IMR-90 (cell line): ENCODE measurements around the gene GPR65. TPM values are rescaled to one million over a fixed set of nuclear protein-coding genes. Genes with fewer than 3 reads are reported as not detected.

Experiments used
- ATAC-seq: fragments of 200-7000 bp; cut with Tn5 transposase; 2 replicates; pipeline ENCODE4 v1.9.1; 2020; ENCODE audit warnings: low read depth, mild to moderate bottlenecking, moderate library complexity
- BruUV-seq: library from RNA; stranded (reverse); fragments of 400-500 nt; replicated peaks from 2 replicates; lab custom pipeline; 2021; lab: Mats Ljungman, UMichigan
- CTCF ChIA-PET: fragments of 300-600 bp; formaldehyde crosslinking; extraction: SDS; loops from one replicate; lab custom pipeline; 2021; ENCODE audit warnings: antibody characterized with exemption; lab: Yijun Ruan, JAX
- POLR2A ChIA-PET: fragments of 300-600 bp; sonication (Branson Sonifier 250); formaldehyde crosslinking; loops from one replicate; lab custom pipeline; 2022; ENCODE audit warnings: antibody characterized with exemption; ENCODE audit not compliant: unreplicated experiment; lab: Charles Lee
- DNase-seq: peaks from one replicate; pipeline ENCODE4 v3.0.0; 2013
- H2AFZ ChIP-seq: replicated peaks from 2 replicates; pipeline ENCODE3; 2013; ENCODE audit warnings: low read length, mild to moderate bottlenecking; ENCODE audit not compliant: poor library complexity
- H2AK5ac ChIP-seq: 2 replicates; pipeline ENCODE4 v1.6.1; 2013; ENCODE audit warnings: low read depth, low read length, inconsistent platforms
- H2AK9ac ChIP-seq: replicated peaks from 2 replicates; pipeline ENCODE3; 2013; ENCODE audit warnings: mild to moderate bottlenecking, low read depth, low read length, moderate library complexity; ENCODE audit not compliant: poor library complexity
- H2BK120ac ChIP-seq: 2 replicates; pipeline ENCODE4 v1.6.1; 2013; ENCODE audit warnings: low read depth, low read length, inconsistent platforms
- H2BK15ac ChIP-seq: 3 replicates; pipeline ENCODE4 v1.6.1; 2013; ENCODE audit warnings: low read depth, low read length, inconsistent platforms
- H2BK20ac ChIP-seq: 2 replicates; pipeline ENCODE4 v1.6.1; 2013; ENCODE audit warnings: low read depth, mild to moderate bottlenecking, inconsistent platforms, low read length, moderate library complexity
- H2BK5ac ChIP-seq: 2 replicates; pipeline ENCODE4 v1.6.1; 2013; ENCODE audit warnings: mild to moderate bottlenecking, low read depth, low read length, inconsistent platforms; ENCODE audit not compliant: poor library complexity, severe bottlenecking
- H3K14ac ChIP-seq: replicated peaks from 2 replicates; pipeline ENCODE4 v1.6.1; 2013; ENCODE audit warnings: low read depth, low read length, inconsistent platforms
- H3K18ac ChIP-seq: 2 replicates; pipeline ENCODE4 v1.6.1; 2013; ENCODE audit warnings: low read depth, low read length, control low read depth
- H3K23ac ChIP-seq: 2 replicates; pipeline ENCODE4 v1.6.1; 2013; ENCODE audit warnings: low read depth, low read length, inconsistent platforms
- H3K27ac ChIP-seq: 2 replicates; pipeline ENCODE4 v1.5.1; 2013; ENCODE audit warnings: mild to moderate bottlenecking, control low read depth, low read length; ENCODE audit not compliant: insufficient read depth
- H3K27me3 ChIP-seq: 2 replicates; pipeline ENCODE4 v1.6.1; 2013; ENCODE audit warnings: low read length; ENCODE audit not compliant: control insufficient read depth, insufficient read depth
- H3K36me3 ChIP-seq: 2 replicates; pipeline ENCODE4 v1.6.1; 2013; ENCODE audit warnings: low read length, mixed read lengths; ENCODE audit not compliant: control insufficient read depth, insufficient read depth
- H3K4ac ChIP-seq: 2 replicates; pipeline ENCODE4 v1.6.1; 2013; ENCODE audit warnings: low read depth, low read length, inconsistent platforms
- H3K4me1 ChIP-seq: 2 replicates; pipeline ENCODE4 v1.6.1; 2013; ENCODE audit warnings: low read length, mixed read lengths; ENCODE audit not compliant: control insufficient read depth, insufficient read depth
- H3K4me2 ChIP-seq: 2 replicates; pipeline ENCODE4 v1.6.1; 2013; ENCODE audit warnings: low read depth, mild to moderate bottlenecking, control low read depth, low read length, moderate library complexity
- H3K4me3 ChIP-seq: 2 replicates; pipeline ENCODE4 v1.5.1; 2013; ENCODE audit warnings: low read depth, mild to moderate bottlenecking, control low read depth, low read length, moderate library complexity; ENCODE audit not compliant: insufficient read depth
- H3K56ac ChIP-seq: 2 replicates; pipeline ENCODE4 v1.6.1; 2013; ENCODE audit warnings: low read length, inconsistent platforms; ENCODE audit not compliant: insufficient read depth; ENCODE audit errors: extremely low read depth
- H3K79me1 ChIP-seq, 2 experiments: 2 replicates each; pipeline ENCODE4 v1.6.1; 2013; ENCODE audit warnings: low read length in 2 of 2, inconsistent platforms in 1 of 2, low read depth in 1 of 2
- H3K9ac ChIP-seq: 2 replicates; pipeline ENCODE4 v1.6.1; 2013; ENCODE audit warnings: low read depth, low read length, control low read depth
- H3K9me1 ChIP-seq: 2 replicates; pipeline ENCODE4 v1.6.1; 2013; ENCODE audit warnings: low read length, inconsistent platforms; ENCODE audit not compliant: insufficient read depth
- H3K9me3 ChIP-seq: 2 replicates; pipeline ENCODE4 v1.6.1; 2013; ENCODE audit warnings: low read length; ENCODE audit not compliant: control insufficient read depth, insufficient read depth
- H4K20me1 ChIP-seq: 2 replicates; pipeline ENCODE4 v1.6.1; 2013; ENCODE audit warnings: low read length, inconsistent platforms; ENCODE audit not compliant: insufficient read depth
- H4K5ac ChIP-seq: 2 replicates; pipeline ENCODE4 v1.6.1; 2013; ENCODE audit warnings: mild to moderate bottlenecking, low read depth, low read length, control low read depth
- H4K8ac ChIP-seq, 2 experiments: 2 replicates each; pipeline ENCODE4 v1.6.1; 2013; ENCODE audit warnings: low read depth in 2 of 2, low read length in 2 of 2, control low read depth in 1 of 2, inconsistent platforms in 1 of 2
- H4K91ac ChIP-seq: 2 replicates; pipeline ENCODE4 v1.6.1; 2013; ENCODE audit warnings: low read depth, low read length, inconsistent platforms; ENCODE audit not compliant: insufficient read depth
- FOS ChIP-seq: fragments of 150-350 bp; IDR thresholded peaks from 2 replicates; pipeline ENCODE4 v1.6.1; 2016; ENCODE audit warnings: low read depth, low read length
- MAFK ChIP-seq: IDR thresholded peaks from 2 replicates; pipeline ENCODE4 v1.6.1; 2012; ENCODE audit warnings: low read depth, low read length, improper control_type of control experiment
- MAZ ChIP-seq: IDR thresholded peaks from 2 replicates; pipeline ENCODE4 v1.6.1; 2012; ENCODE audit warnings: low read depth, mild to moderate bottlenecking, low read length, improper control_type of control experiment, moderate library complexity, borderline replicate concordance
- MXI1 ChIP-seq: IDR thresholded peaks from 2 replicates; pipeline ENCODE4 v1.6.1; 2012; ENCODE audit warnings: low read depth, mild to moderate bottlenecking, low read length, moderate library complexity, borderline replicate concordance
- NFE2L2 ChIP-seq: fragments of 150-350 bp; IDR thresholded peaks from 2 replicates; pipeline ENCODE4 v1.6.1; 2016; ENCODE audit warnings: low read depth, mild to moderate bottlenecking, low read length
- POLR2A ChIP-seq: IDR thresholded peaks from 2 replicates; pipeline ENCODE4 v1.6.1; 2012; ENCODE audit warnings: mild to moderate bottlenecking, low read depth, low read length
- WGBS, 2 experiments: methylation state at CpG; one replicate each; pipeline versions ENCODE4 v1.1.5 to v1.1.7; 2013; ENCODE audit warnings: missing lambda C conversion rate in 2 of 2; ENCODE audit not compliant: insufficient read length in 1 of 2; ENCODE audit errors: extremely low coverage in 2 of 2; 5-methylcytosine and 5-hydroxymethylcytosine counted together
- dilution Hi-C: fragments of 300-500 bp; cut with HindIII; formaldehyde crosslinking; loops from one replicate; pipeline ENCODE4 v1.14.3; 2018; ENCODE audit warnings: low sequenced_read_pairs; ENCODE audit not compliant: unreplicated experiment
- in situ Hi-C: fragments of 300-500 bp; cut with MboI; formaldehyde crosslinking; loops from 3 replicates; pipeline ENCODE4 v1.14.3; 2019; ENCODE audit warnings: low sequenced_read_pairs, inconsistent platforms, mixed read lengths
- intact Hi-C: fragments of 100-400 bp; cut with micrococcal nuclease; formaldehyde crosslinking; loops from 2 replicates; pipeline ENCODE4 v1.10.0; 2022
- polyA plus RNA-seq, 3 experiments: library from polyadenylated mRNA; depleted of rRNA; stranded (reverse); fragments of >200 nt; gene quantifications; 2 replicates each; pipeline ENCODE4 v1.2.3, GENCODE V29; 2012; ENCODE audit warnings: low replicate concordance in 1 of 3
- total RNA-seq: library from RNA; depleted of rRNA; stranded (reverse); fragments of >200 nt; gene quantifications from 2 replicates; pipeline ENCODE4 v1.2.3, GENCODE V29; 2012
- TF ChIP-seq, protein P1 (sequence below): fragments of 150-350 bp; IDR thresholded peaks from 2 replicates; pipeline ENCODE4 v1.6.1; 2016; ENCODE audit warnings: low read depth, mild to moderate bottlenecking, low read length, moderate library complexity, borderline replicate concordance

Gene GPR65
- total and polyA plus RNA-seq, 2 of the 4 experiments (the other 2 are of a cell fraction): 0.05 to 0.18 TPM

DNA sequence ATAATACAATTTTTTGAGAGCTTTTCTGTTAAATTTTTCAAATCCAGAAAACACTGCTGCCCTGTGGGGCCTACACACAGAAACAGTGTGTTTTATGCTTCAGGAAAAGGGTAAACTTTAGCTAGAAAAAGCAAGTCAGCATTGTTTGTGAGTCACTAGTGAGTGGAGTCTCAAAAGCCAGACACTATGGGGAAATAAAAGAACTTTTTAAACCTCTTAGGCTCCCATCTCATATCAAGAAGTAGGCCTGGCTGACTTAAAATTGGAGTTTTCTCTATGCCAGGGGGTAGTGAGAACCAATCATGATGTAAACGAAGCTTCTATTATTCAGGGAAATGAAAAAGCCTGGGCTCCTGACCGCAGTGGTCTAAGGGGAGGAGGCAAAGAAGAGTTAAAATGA, 12.6 kb downstream of the GPR65 start:
- TF ChIP-seq, protein P1, sequence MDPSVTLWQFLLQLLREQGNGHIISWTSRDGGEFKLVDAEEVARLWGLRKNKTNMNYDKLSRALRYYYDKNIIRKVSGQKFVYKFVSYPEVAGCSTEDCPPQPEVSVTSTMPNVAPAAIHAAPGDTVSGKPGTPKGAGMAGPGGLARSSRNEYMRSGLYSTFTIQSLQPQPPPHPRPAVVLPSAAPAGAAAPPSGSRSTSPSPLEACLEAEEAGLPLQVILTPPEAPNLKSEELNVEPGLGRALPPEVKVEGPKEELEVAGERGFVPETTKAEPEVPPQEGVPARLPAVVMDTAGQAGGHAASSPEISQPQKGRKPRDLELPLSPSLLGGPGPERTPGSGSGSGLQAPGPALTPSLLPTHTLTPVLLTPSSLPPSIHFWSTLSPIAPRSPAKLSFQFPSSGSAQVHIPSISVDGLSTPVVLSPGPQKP: no peak
- TF ChIP-seq MAFK (no peak), MAZ (no peak), FOS (no peak), MXI1 (no peak), NFE2L2 (no peak), POLR2A (no peak)
- ATAC-seq (no peak), DNase-seq (no peak)
- H4K20me1 ChIP-seq: no peaks in the 10 kb centered on the region
- no peak overlapping the region for H2BK20ac ChIP-seq
- no peaks in the 10 kb centered on the region for H3K4me1 ChIP-seq
- H3K14ac ChIP-seq: no peak overlapping the region
- no peak overlapping the region for H2BK5ac ChIP-seq
- no peak overlapping the region for H2AK5ac ChIP-seq
- no peak overlapping the region for H4K8ac ChIP-seq
- H3K18ac ChIP-seq: no peak overlapping the region
- H3K4me2 ChIP-seq: no peak overlapping the region
- H2AK9ac ChIP-seq: no peak overlapping the region
- H3K9ac ChIP-seq: no peak overlapping the region
- intact Hi-C loops (no loop called here), dilution Hi-C loops (no loop called here), in situ Hi-C loops (no loop called here)
- H3K4ac ChIP-seq: no peak overlapping the region
- POLR2A ChIA-PET: no interaction called here
- H2AFZ ChIP-seq: no peak overlapping the region
- no peak overlapping the region for H3K23ac ChIP-seq
- no peaks in the 10 kb centered on the region for H3K79me1 ChIP-seq
- WGBS, 2 experiments: no CpG with 5 or more reads among the region's 2 CpGs
- H3K27ac ChIP-seq: no peak overlapping the region
- H2BK15ac ChIP-seq: no peak overlapping the region
- no peak overlapping the region for H3K4me3 ChIP-seq
- H3K9me3 ChIP-seq: no peaks in the 10 kb centered on the region
- no peak overlapping the region for H2BK120ac ChIP-seq
- no peak overlapping the region for H4K5ac ChIP-seq
- H3K9me1 ChIP-seq: no peaks in the 10 kb centered on the region
- H3K56ac ChIP-seq: no peak overlapping the region
- BruUV-seq: no TSS peak
- H4K91ac ChIP-seq: no peak overlapping the region
- CTCF ChIA-PET: no interaction called here
- H3K27me3 ChIP-seq: no peaks in the 10 kb centered on the region; the same call in 1 of the 2 replicates
- H3K36me3 ChIP-seq: no peaks in the 10 kb centered on the region
